GM12878 (cell line): Measurements from ENCODE around the gene COIL. TPM values are rescaled to one million over a fixed set of nuclear protein-coding genes. Genes with fewer than 3 reads are reported as not detected.

Source experiments
- ATAC-seq: fragments of 200-7000 bp; cut with Tn5 transposase; 3 replicates; pipeline ENCODE4 v1.9.1; 2020; ENCODE audit warnings: mild to moderate bottlenecking, moderate library complexity
- BruUV-seq: library from RNA; stranded (reverse); fragments of 400-500 nt; replicated peaks from 2 replicates; lab custom pipeline; 2021; lab: Mats Ljungman, UMichigan
- CTCF ChIA-PET: fragments of 300-600 bp; sonication (Branson Sonifier 250); formaldehyde crosslinking; extraction: SDS; loops from one replicate; lab custom pipeline; 2021; ENCODE audit warnings: inconsistent platforms; lab: Yijun Ruan, JAX
- POLR2A ChIA-PET: fragments of 350-600 bp; formaldehyde crosslinking; extraction: SDS; loops from one replicate; lab custom pipeline; 2021; ENCODE audit warnings: inconsistent platforms; lab: Charles Lee
- RAD21 ChIA-PET: fragments of 300-600 bp; sonication (Branson Sonifier 250); formaldehyde crosslinking; loops from one replicate; lab custom pipeline; 2023; ENCODE audit warnings: antibody characterized with exemption; ENCODE audit not compliant: unreplicated experiment; lab: Charles Lee
- SMC1A ChIA-PET: fragments of 300-600 bp; sonication (Branson Sonifier 250); formaldehyde crosslinking; loops from one replicate; lab custom pipeline; 2023; ENCODE audit not compliant: unreplicated experiment, uncharacterized antibody; lab: Charles Lee
- DNase-seq: peaks from one replicate; pipeline ENCODE4 v3.0.0-alpha.2; 2011; ENCODE audit warnings: low read depth, low spot score
- FAIRE-seq: peaks from 3 replicates; lab custom pipeline; 2011; peaks lifted over from hg19 to GRCh38; lab: Jason Lieb, UNC
- H2AFZ ChIP-seq: 2 replicates; pipeline ENCODE4 v1.6.0; 2011; ENCODE audit warnings: low read depth, low read length, control low read depth; ENCODE audit not compliant: control insufficient read depth
- H3K27ac ChIP-seq: 2 replicates; pipeline ENCODE4 v1.5.1; 2011; ENCODE audit warnings: control low read depth; ENCODE audit not compliant: control insufficient read depth, insufficient read depth
- H3K27me3 ChIP-seq, 2 experiments: replicated peaks in 1 of 2; 2 replicates each; pipeline versions ENCODE4 v1.6.0 to v1.6.1; 2011; ENCODE audit warnings: low read length in 1 of 2; ENCODE audit not compliant: control insufficient read depth in 2 of 2, insufficient read depth in 2 of 2
- H3K36me3 ChIP-seq, 2 experiments: 2 replicates each; pipeline ENCODE4 v1.5.1; 2011; ENCODE audit warnings: low read length in 1 of 2; ENCODE audit not compliant: control insufficient read depth in 2 of 2, insufficient read depth in 2 of 2
- H3K4me1 ChIP-seq: 2 replicates; pipeline ENCODE4 v1.6.1; 2011; ENCODE audit warnings: mild to moderate bottlenecking, low read length, moderate library complexity, mixed read lengths; ENCODE audit not compliant: control insufficient read depth, insufficient read depth
- H3K4me2 ChIP-seq: 2 replicates; pipeline ENCODE4 v1.6.0; 2011; ENCODE audit warnings: control low read depth; ENCODE audit not compliant: control insufficient read depth, insufficient read depth
- H3K4me3 ChIP-seq: fragments of 200-600 bp; sonication (generic); 2 replicates; pipeline ENCODE4 v1.5.1; 2016
- H3K79me2 ChIP-seq: 2 replicates; pipeline ENCODE4 v1.6.0; 2011; ENCODE audit warnings: low read length; ENCODE audit not compliant: control insufficient read depth, insufficient read depth
- H3K9ac ChIP-seq: 2 replicates; pipeline ENCODE4 v1.8.0; 2011; ENCODE audit warnings: low read length, control low read depth, mixed read lengths; ENCODE audit not compliant: control insufficient read depth, insufficient read depth
- H3K9me3 ChIP-seq: replicated peaks from 3 replicates; pipeline ENCODE4 v1.5.1; 2011; ENCODE audit warnings: mild to moderate bottlenecking, low read length; ENCODE audit not compliant: control insufficient read depth, insufficient read depth
- H4K20me1 ChIP-seq: 2 replicates; pipeline ENCODE4 v1.6.0; 2011; ENCODE audit not compliant: control insufficient read depth, insufficient read depth
- BMI1 ChIP-seq: fragments of 450-650 bp; IDR thresholded peaks from 2 replicates; pipeline ENCODE4 v1.6.1; 2016; ENCODE audit warnings: mild to moderate bottlenecking, moderate library complexity, borderline replicate concordance
- CUX1 ChIP-seq: IDR thresholded peaks from 2 replicates; pipeline ENCODE4 v1.6.1; 2012; ENCODE audit warnings: improper control_type of control experiment, low read depth, low read length; ENCODE audit not compliant: insufficient replicate concordance
- E2F4 ChIP-seq: IDR thresholded peaks from 2 replicates; pipeline ENCODE4 v1.6.1; 2012; ENCODE audit warnings: low read depth, low read length, improper control_type of control experiment
- EP300 ChIP-seq, 2 experiments: fragments of 150-350 bp in 1 of 2; IDR thresholded peaks; 2 replicates each; pipeline ENCODE4 v1.6.1; 2011 to 2012; ENCODE audit warnings: low read depth in 2 of 2, low read length in 2 of 2, borderline replicate concordance in 1 of 2, improper control_type of control experiment in 1 of 2, inconsistent platforms in 1 of 2; ENCODE audit not compliant: control insufficient read depth in 1 of 2
- POLR2AphosphoS2 ChIP-seq: IDR thresholded peaks from 2 replicates; pipeline ENCODE4 v1.6.1; 2011; ENCODE audit warnings: low read depth, mild to moderate bottlenecking, low read length, improper control_type of control experiment, moderate library complexity
- TAF1 ChIP-seq: IDR thresholded peaks from 2 replicates; pipeline ENCODE4 v1.6.1; 2011; ENCODE audit warnings: mild to moderate bottlenecking, low read depth, low read length, borderline replicate concordance
- TARDBP ChIP-seq: IDR thresholded peaks from 2 replicates; pipeline ENCODE4 v1.6.1; 2016; ENCODE audit warnings: borderline replicate concordance
- TCF3 ChIP-seq: IDR thresholded peaks from 2 replicates; pipeline ENCODE4 v1.6.1; 2012; ENCODE audit warnings: low read depth, mild to moderate bottlenecking, low read length, borderline replicate concordance; ENCODE audit not compliant: insufficient read depth
- WRNIP1 ChIP-seq: IDR thresholded peaks from 2 replicates; pipeline ENCODE4 v1.6.1; 2011; ENCODE audit warnings: low read depth, low read length, improper control_type of control experiment, borderline replicate concordance
- ZNF207 ChIP-seq: fragments of 450-650 bp; IDR thresholded peaks from 2 replicates; pipeline ENCODE4 v1.6.1; 2014; ENCODE audit warnings: antibody characterized with exemption, mild to moderate bottlenecking, borderline replicate concordance
- ZNF217 ChIP-seq: fragments of 450-650 bp; IDR thresholded peaks from 2 replicates; pipeline ENCODE4 v1.6.1; 2017; ENCODE audit warnings: antibody characterized with exemption, mild to moderate bottlenecking
- ZZZ3 ChIP-seq: IDR thresholded peaks from 2 replicates; pipeline ENCODE4 v1.6.1; 2011; ENCODE audit warnings: low read depth; ENCODE audit not compliant: control insufficient read depth, insufficient read length
- WGBS: methylation state at CpG from one replicate; pipeline ENCODE4 v1.1.6; 2016; ENCODE audit warnings: low lambda C conversion rate; ENCODE audit not compliant: insufficient replicate concordance, insufficient coverage; ENCODE audit errors: missing lambda C conversion rate; 5-methylcytosine and 5-hydroxymethylcytosine counted together
- in situ Hi-C: fragments of 300-500 bp; cut with MboI; formaldehyde crosslinking; loops from 9 replicates; pipeline ENCODE4 v1.14.3; 2018; ENCODE audit warnings: mixed read lengths
- intact Hi-C: fragments of 100-400 bp; cut with micrococcal nuclease; formaldehyde crosslinking; loops from one replicate; pipeline ENCODE4 v1.14.2; 2022; ENCODE audit not compliant: unreplicated experiment
- polyA plus RNA-seq, 11 experiments: library from polyadenylated mRNA; depleted of rRNA in 4 of 11; unstranded in 6 of 11; stranded (reverse) in 5 of 11; fragments of >200 nt; fragmentation: Nextera tagmentation in 4 of 11; fragmentation: Illumina TruSeq in 1 of 11; extraction: Ambion mirVana in 4 of 11; extraction: Trizol in 1 of 11; gene quantifications; 1 replicate in 1 of 11; 2 replicates in 10 of 11; pipeline versions ENCODE4 v1.2.1 to v1.2.3, GENCODE V29; 2011 to 2016; ENCODE audit warnings: inconsistent platforms in 2 of 11, missing spikeins in 2 of 11, low read depth in 1 of 11
- total RNA-seq, 4 experiments: library from RNA; depleted of rRNA in 3 of 4; stranded (reverse); fragments of >200 nt in 3 of 4; fragmentation: Illumina TruSeq in 1 of 4; extraction: Trizol in 1 of 4; gene quantifications; 2 replicates each; pipeline versions ENCODE4 v1.2.1 to v1.2.3, GENCODE V29; 2013 to 2021

COIL gene
- total and polyA plus RNA-seq, 10 of the 15 experiments (the other 5 are each of a cell fraction or from before 2014, with no cell fraction given) = 13.7 to 24.3 (median 17.4) TPM

- Histone ChIP-seq H3K36me3 (peaks cover 2 to 22% of the 10 kb centered on the region in 2 experiments), H3K4me3 (no peak overlapping the region), H3K9ac (no peak overlapping the region), H3K79me2 (no peaks in the 10 kb centered on the region), H3K4me2 (no peak overlapping the region), H4K20me1 (no peaks in the 10 kb centered on the region), H2AFZ (no peak overlapping the region), H3K27me3 (no peaks in the 10 kb centered on the region), H3K4me1 (peaks cover 32% of the 10 kb centered on the region), H3K9me3 (no peaks in the 10 kb centered on the region), H3K27ac (peak overlapping the region; percentile 74; the same call in 1 of the 2 replicates)
- ChIA-PET CTCF (interaction anchor here (0.9 to 1.7 kb wide), 3 partner anchors 12 to 186 kb away, joined by 3 read pairs; no protein-coding TSS in a partner anchor), RAD21 (interaction anchor here (0.8 to 1.2 kb wide), 2 partner anchors 109 to 187 kb away, joined by 3 to 4 read pairs; no protein-coding TSS in a partner anchor), POLR2A (interaction anchor here (1.0 to 1.1 kb wide), 2 partner anchors 11 to 27 kb away, joined by 3 read pairs; no protein-coding TSS in a partner anchor), SMC1A (interaction anchor here (0.7 to 6.4 kb wide), 6 partner anchors 15 to 186 kb away, joined by 3 to 41 read pairs (median 4); partner anchors contain the start of genes AKAP1 and SCPEP1)
- ATAC-seq = no peak
- intact Hi-C loops (loop anchor here (5.0 to 10.0 kb wide), 2 partner anchors 44 to 79 kb away; partner anchors contain the start of genes AKAP1 and COIL), in situ Hi-C loops (no loop called here)
- no peak for FAIRE-seq
- 97% methylated on average over 2 of the region's 2 CpGs for WGBS
- BruUV-seq = no TSS peak
- DNase-seq = no peak
- TF ChIP-seq BMI1 (no peak), WRNIP1 (no peak), TAF1 (no peak), POLR2AphosphoS2 (no peak), TARDBP (no peak), ZNF207 (no peak), TCF3 (no peak), E2F4 (no peak), EP300 (IDR thresholded peaks at IDR 0.05; ENCODE audit: borderline replicate concordance in 1 of 2, control insufficient read depth in 1 of 2, low read depth in 2 of 2, low read length in 2 of 2) (no peak), ZZZ3 (no peak), ZNF217 (no peak), CUX1 (no peak)
Observed at GRCh38 chr17:57006040-57006439, 45.2 kb upstream of the COIL start.
